Loucy (cell line): ENCODE data around the gene DYNC1H1.

Experiments used
- H2AFZ ChIP-seq: fragments of 200-600 bp; sonication (generic); 2 replicates; pipeline ENCODE4 v1.6.0; 2016; ENCODE audit warnings: antibody characterized with exemption, mild to moderate bottlenecking, low read length, moderate library complexity
- H3F3A ChIP-seq: fragments of 200-600 bp; 2 replicates; pipeline ENCODE4 v1.6.0; 2016; ENCODE audit warnings: antibody characterized with exemption, low read depth, mild to moderate bottlenecking
- H3K27me3 ChIP-seq: fragments of 200-600 bp; sonication (generic); 2 replicates; pipeline ENCODE4 v1.6.1; 2014; ENCODE audit warnings: low read length, mild to moderate bottlenecking; ENCODE audit not compliant: insufficient read depth, poor library complexity, severe bottlenecking
- H3K36me3 ChIP-seq: fragments of 200-600 bp; sonication (generic); 2 replicates; pipeline ENCODE4 v1.6.1; 2016; ENCODE audit warnings: low read length; ENCODE audit not compliant: insufficient read depth
- H3K4me1 ChIP-seq: fragments of 200-600 bp; sonication (generic); 2 replicates; pipeline ENCODE4 v1.5.1; 2014; ENCODE audit warnings: low read length, mild to moderate bottlenecking; ENCODE audit not compliant: insufficient read depth, poor library complexity, severe bottlenecking
- H3K4me2 ChIP-seq: fragments of 200-600 bp; sonication (generic); 2 replicates; pipeline ENCODE4 v1.6.0; 2014; ENCODE audit warnings: antibody characterized with exemption, low read length, low read depth, mild to moderate bottlenecking; ENCODE audit not compliant: poor library complexity, severe bottlenecking
- H3K4me3 ChIP-seq: fragments of 200-600 bp; sonication (generic); 2 replicates; pipeline ENCODE4 v1.5.1; 2014; ENCODE audit warnings: low read length, mild to moderate bottlenecking, mixed read lengths; ENCODE audit not compliant: poor library complexity, severe bottlenecking
- H3K79me2 ChIP-seq: fragments of 200-600 bp; sonication (generic); 2 replicates; pipeline ENCODE4 v1.6.1; 2014; ENCODE audit warnings: low read length; ENCODE audit not compliant: insufficient read depth
- H3K9ac ChIP-seq: fragments of 200-600 bp; sonication (generic); 2 replicates; pipeline ENCODE4 v1.6.0; 2014; ENCODE audit warnings: mild to moderate bottlenecking, low read depth, low read length, moderate library complexity; ENCODE audit not compliant: poor library complexity, severe bottlenecking
- H3K9me2 ChIP-seq: fragments of 200-600 bp; sonication (generic); replicated peaks from 2 replicates; pipeline ENCODE4 v1.6.1; 2016; ENCODE audit warnings: low read depth, low read length, mixed read lengths
- H3K9me3 ChIP-seq: fragments of 200-600 bp; sonication (generic); 2 replicates; pipeline ENCODE4 v1.6.1; 2014; ENCODE audit warnings: mild to moderate bottlenecking, antibody characterized with exemption, low read length, low read depth; ENCODE audit not compliant: insufficient read depth
- H4K20me1 ChIP-seq: fragments of 200-600 bp; sonication (generic); 2 replicates; pipeline ENCODE4 v1.6.0; 2014; ENCODE audit warnings: antibody characterized with exemption, low read length, mild to moderate bottlenecking; ENCODE audit not compliant: insufficient read depth, poor library complexity, severe bottlenecking
- CTCF ChIP-seq: fragments of 200-600 bp; sonication (generic); conservative IDR thresholded peaks from 2 replicates; pipeline ENCODE4 v1.5.1; 2014; ENCODE audit warnings: mild to moderate bottlenecking, antibody characterized with exemption, low read length
- EZH2phosphoT487 ChIP-seq: fragments of 200-600 bp; IDR thresholded peaks from 2 replicates; pipeline ENCODE4 v1.6.1; 2018; ENCODE audit warnings: antibody characterized with exemption, mild to moderate bottlenecking, moderate library complexity, borderline replicate concordance

DYNC1H1 gene

GRCh38 chr14:102103062-102103695 is 138.8 kb downstream of the DYNC1H1 start:
- H3K4me2 ChIP-seq, result no peak overlapping the region
- no peaks in the 10 kb centered on the region for H3K9me3 ChIP-seq
- H3K4me1 ChIP-seq, result no peaks in the 10 kb centered on the region
- H3K79me2 ChIP-seq, result no peaks in the 10 kb centered on the region
- H3K9ac ChIP-seq, result no peak overlapping the region
- TF ChIP-seq EZH2phosphoT487, result no peak
- TF ChIP-seq CTCF, result no peak
- H4K20me1 ChIP-seq, result no peaks in the 10 kb centered on the region
- H3K27me3 ChIP-seq, result no peaks in the 10 kb centered on the region
- no peaks in the 10 kb centered on the region for H3F3A ChIP-seq
- no peaks in the 10 kb centered on the region for H3K9me2 ChIP-seq
- H2AFZ ChIP-seq, result no peak overlapping the region
- no peaks in the 10 kb centered on the region for H3K36me3 ChIP-seq
- no peak overlapping the region for H3K4me3 ChIP-seq

GRCh38 chr14:102105369-102105768 is 141.0 kb downstream of the DYNC1H1 start:
- Histone ChIP-seq H3K36me3 (no peaks in the 10 kb centered on the region), H3K9me2 (no peaks in the 10 kb centered on the region), H3K4me1 (no peaks in the 10 kb centered on the region), H3K9me3 (no peaks in the 10 kb centered on the region), H3K9ac (no peak overlapping the region), H3K27me3 (no peaks in the 10 kb centered on the region), H3F3A (no peaks in the 10 kb centered on the region), H3K79me2 (no peaks in the 10 kb centered on the region), H3K4me2 (no peak overlapping the region), H3K4me3 (no peak overlapping the region), H2AFZ (no peak overlapping the region), H4K20me1 (no peaks in the 10 kb centered on the region)
- TF ChIP-seq EZH2phosphoT487, result no peak
- no peak for TF ChIP-seq CTCF
